GM23248 (cell line): ENCODE results near the gene SF3B2.

ENCODE experiments used
- EZH2 ChIP-seq: fragments of 200-600 bp; sonication (generic); IDR thresholded peaks from 2 replicates; pipeline ENCODE4 v1.6.1; 2018; ENCODE audit warnings: antibody characterized with exemption, mild to moderate bottlenecking; ENCODE audit not compliant: insufficient read depth, poor library complexity, severe bottlenecking
- EZH2phosphoT487 ChIP-seq: fragments of 200-600 bp; sonication (generic); IDR thresholded peaks from 2 replicates; pipeline ENCODE4 v1.6.1; 2018; ENCODE audit warnings: antibody characterized with exemption, moderate library complexity, mild to moderate bottlenecking, low read depth; ENCODE audit not compliant: insufficient read depth

DNA sequence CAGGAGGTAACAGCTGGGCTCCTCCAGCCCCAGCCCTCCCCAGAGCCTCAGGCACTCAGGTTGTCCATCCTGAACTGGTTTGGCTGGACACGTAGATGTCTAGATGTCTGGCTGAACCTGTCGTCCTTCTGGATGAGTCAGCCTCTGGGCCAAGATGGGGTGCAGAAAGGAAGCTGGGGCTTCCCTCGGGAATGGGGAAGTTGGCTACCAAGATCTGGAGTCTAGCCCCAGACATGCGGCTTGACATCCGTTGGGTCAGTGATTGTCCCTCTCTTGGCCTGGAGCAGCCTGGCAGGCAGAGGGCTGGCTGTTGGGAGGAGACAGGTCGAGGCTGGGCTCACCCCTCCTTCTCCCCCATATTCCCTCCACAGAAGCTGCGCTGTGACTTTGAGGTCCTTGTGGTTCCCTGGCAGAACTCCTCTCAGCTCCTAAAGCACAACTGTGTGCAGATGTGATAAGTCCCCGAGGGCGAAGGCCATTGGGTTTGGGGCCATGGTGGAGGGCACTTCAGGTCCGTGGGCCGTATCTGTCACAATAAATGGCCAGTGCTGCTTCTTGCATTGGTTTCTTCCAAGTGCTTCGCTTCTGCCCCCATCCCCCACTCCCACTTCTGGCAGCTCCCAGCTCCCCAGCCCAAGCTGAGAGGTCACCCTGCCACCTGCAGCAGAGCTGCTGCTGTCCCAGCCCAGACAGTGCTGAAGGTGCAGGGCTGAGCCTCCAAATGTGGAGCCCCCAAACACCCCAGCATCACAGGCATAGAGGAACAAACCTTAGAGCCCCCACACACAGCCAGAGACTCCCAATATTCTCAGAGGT lies 39.0 kb upstream of the SF3B2 start:
- TF ChIP-seq EZH2 (no peak), EZH2phosphoT487 (no peak)
